SK-N-SH (cell line): ENCODE results near the gene GCLM. TPM values are rescaled to one million over a fixed set of nuclear protein-coding genes. Genes with fewer than 3 reads are reported as not detected.
"Not testable (repeated sequence)": the region's sequence is repeated elsewhere in the genome, so short reads cannot be mapped to it uniquely, and the experiment has no call there.

ENCODE experiments used
- CTCF ChIA-PET: fragments of 300-600, 350-600 bp; formaldehyde crosslinking; extraction: SDS; loops from one replicate; lab custom pipeline; 2021; lab: Yijun Ruan, JAX
- POLR2A ChIA-PET: fragments of 350-600 bp; sonication (Branson Sonifier 250); formaldehyde crosslinking; extraction: SDS; loops from one replicate; lab custom pipeline; 2020; ENCODE audit warnings: antibody characterized with exemption, inconsistent platforms; lab: Yijun Ruan, JAX
- DNase-seq: peaks from one replicate; pipeline ENCODE4 v3.0.0; 2012
- H2AFZ ChIP-seq: fragments of 200-600 bp; sonication (generic); 2 replicates; pipeline ENCODE4 v1.8.1; 2016; ENCODE audit warnings: antibody characterized with exemption, mild to moderate bottlenecking, low read depth
- H3F3A ChIP-seq: fragments of 200-600 bp; sonication (generic); replicated peaks from 2 replicates; pipeline ENCODE3; 2016; ENCODE audit warnings: antibody characterized with exemption, mild to moderate bottlenecking; ENCODE audit not compliant: insufficient read depth
- H3K27ac ChIP-seq, 2 experiments: fragments of 200-500 bp in 1 of 2; fragments of 200-600 bp in 1 of 2; sonication (Bioruptor generic) in 1 of 2; sonication (generic), shearing (Covaris generic) in 1 of 2; 2 replicates each; pipeline versions ENCODE4 v1.5.1 to v1.6.1; 2014 to 2016; ENCODE audit warnings: low read depth in 2 of 2, inconsistent platforms in 1 of 2, low read length in 1 of 2, mild to moderate bottlenecking in 1 of 2, mixed read lengths in 1 of 2
- H3K27me3 ChIP-seq: fragments of 200-600 bp; sonication (generic), shearing (Covaris generic); 2 replicates; pipeline ENCODE4 v1.6.1; 2016; ENCODE audit warnings: mixed run types; ENCODE audit not compliant: insufficient read depth
- H3K36me3 ChIP-seq, 2 experiments: fragments of 200-500 bp in 1 of 2; fragments of 200-600 bp in 1 of 2; sonication (Bioruptor generic) in 1 of 2; sonication (generic) in 1 of 2; replicated peaks in 1 of 2; 2 replicates each; pipeline versions ENCODE3 to v1.5.1; 2014 to 2016; ENCODE audit warnings: low read length in 1 of 2, mild to moderate bottlenecking in 1 of 2; ENCODE audit not compliant: insufficient read depth in 2 of 2, control insufficient read depth in 1 of 2
- H3K4me1 ChIP-seq, 2 experiments: fragments of 200-500 bp in 1 of 2; fragments of 200-600 bp in 1 of 2; sonication (Bioruptor generic) in 1 of 2; sonication (generic), shearing (Covaris generic) in 1 of 2; 2 replicates each; pipeline versions ENCODE4 v1.5.1 to v1.6.1; 2014 to 2016; ENCODE audit warnings: low read depth in 1 of 2, low read length in 1 of 2, mixed run types in 1 of 2; ENCODE audit not compliant: insufficient read depth in 2 of 2, control insufficient read depth in 1 of 2
- H3K4me2 ChIP-seq: fragments of 200-600 bp; sonication (generic), shearing (Covaris generic); 2 replicates; pipeline ENCODE4 v1.6.1; 2017; ENCODE audit warnings: mixed run types
- H3K4me3 ChIP-seq, 2 experiments: fragments of 200-500 bp in 1 of 2; fragments of 200-600 bp in 1 of 2; sonication (Bioruptor generic) in 1 of 2; sonication (generic), shearing (Covaris generic) in 1 of 2; 2 replicates each; pipeline versions ENCODE4 v1.5.1 to v1.8.1; 2014 to 2016; ENCODE audit warnings: low read depth in 2 of 2, inconsistent platforms in 1 of 2, low read length in 1 of 2, mild to moderate bottlenecking in 1 of 2, mixed read lengths in 1 of 2, moderate library complexity in 1 of 2
- H3K79me2 ChIP-seq: fragments of 200-600 bp; sonication (generic); 2 replicates; pipeline ENCODE4 v1.8.1; 2017; ENCODE audit warnings: mild to moderate bottlenecking; ENCODE audit not compliant: insufficient read depth
- H3K9ac ChIP-seq: fragments of 200-600 bp; sonication (generic); 2 replicates; pipeline ENCODE4 v1.6.1; 2017; ENCODE audit warnings: mixed run types
- H3K9me2 ChIP-seq: fragments of 200-600 bp; sonication (generic); 2 replicates; pipeline ENCODE4 v1.6.1; 2017; ENCODE audit warnings: mixed run types
- H3K9me3 ChIP-seq: fragments of 200-600 bp; sonication (generic); 2 replicates; pipeline ENCODE4 v1.6.1; 2017; ENCODE audit warnings: mixed run types, mild to moderate bottlenecking, moderate library complexity
- H4K20me1 ChIP-seq: fragments of 200-600 bp; sonication (generic); 2 replicates; pipeline ENCODE4 v1.6.1; 2017; ENCODE audit warnings: mild to moderate bottlenecking, mixed run types; ENCODE audit not compliant: insufficient read depth
- CTCF ChIP-seq: fragments of 200-600 bp; sonication (generic); IDR thresholded peaks from 2 replicates; pipeline ENCODE4 v1.6.1; 2017; ENCODE audit warnings: antibody characterized with exemption, mild to moderate bottlenecking, moderate library complexity
- IRF3 ChIP-seq: fragments of 150-350 bp; IDR thresholded peaks from 2 replicates; pipeline ENCODE4 v1.6.1; 2016; ENCODE audit warnings: mild to moderate bottlenecking, low read depth, low read length
- MXI1 ChIP-seq: IDR thresholded peaks from 2 replicates; pipeline ENCODE4 v1.6.1; 2012; ENCODE audit warnings: mild to moderate bottlenecking, low read depth, low read length, improper control_type of control experiment
- NRF1 ChIP-seq: IDR thresholded peaks from 2 replicates; pipeline ENCODE4 v1.6.1; 2012; ENCODE audit warnings: low read depth, mild to moderate bottlenecking, low read length
- RAD21 ChIP-seq: IDR thresholded peaks from 2 replicates; pipeline ENCODE4 v1.6.1; 2012; ENCODE audit warnings: mild to moderate bottlenecking, low read length
- SMC3 ChIP-seq: IDR thresholded peaks from 2 replicates; pipeline ENCODE4 v1.6.1; 2012; ENCODE audit warnings: low read depth, low read length, improper control_type of control experiment
- WGBS: methylation state at CpG from one replicate; pipeline ENCODE4 v1.1.6; 2017; ENCODE audit warnings: low lambda C conversion rate; 5-methylcytosine and 5-hydroxymethylcytosine counted together
- polyA plus RNA-seq, 3 experiments: library from polyadenylated mRNA; depleted of rRNA; stranded (reverse); fragments of >200 nt; gene quantifications; 2 replicates each; pipeline ENCODE4 v1.2.3, GENCODE V29; 2012

GCLM gene
- polyA plus RNA-seq, 1 of the 3 experiments (the other 2 are of a cell fraction): 9.4 TPM

GRCh38 chr1:93917302-93917701, 8.1 kb upstream of the GCLM start (continued):
- TF ChIP-seq IRF3 (no peak), CTCF (no peak), RAD21 (no peak)
- TF ChIP-seq, all 33 proteins: peak for 0

- H4K20me1 ChIP-seq, H3K27ac ChIP-seq, DNase-seq, H3K9me3 ChIP-seq, H3K4me2 ChIP-seq, H2AFZ ChIP-seq, H3K4me3 ChIP-seq, H3K27me3 ChIP-seq, H3K9ac ChIP-seq, POLR2A ChIA-PET, H3F3A ChIP-seq, H3K36me3 ChIP-seq, H3K9me2 ChIP-seq: not testable (repeated sequence)
- Histone ChIP-seq H3K4me1 (peaks cover 10 to 13% of the 10 kb centered on the region in 2 experiments; a peak in 3 of 4 replicates), H3K79me2 (peaks cover 30% of the 10 kb centered on the region)
- 88% methylated on average over 3 of the region's 3 CpGs for WGBS
- CTCF ChIA-PET: interaction anchor here (1.0 to 2.1 kb wide), 4 partner anchors 8 to 123 kb away, joined by 3 to 14 read pairs (median 4); no protein-coding TSS in a partner anchor
Measured at GRCh38 chr1:93910880-93911279, 1.6 kb upstream of the GCLM start.

GRCh38 chr1:93910305-93910704, 1.1 kb upstream of the GCLM start:
- H3F3A ChIP-seq: peaks cover 12% of the 10 kb centered on the region
- 96% methylated on average over 4 of the region's 4 CpGs for WGBS
- no peaks in the 10 kb centered on the region for H3K36me3 ChIP-seq
- no peak for DNase-seq
- H3K4me1 ChIP-seq: peaks cover 10 to 16% of the 10 kb centered on the region in 2 experiments; a peak in 3 of 4 replicates
- peaks cover 12% of the 10 kb centered on the region; the same call in 1 of the 2 replicates for H4K20me1 ChIP-seq
- H3K27me3 ChIP-seq: no peaks in the 10 kb centered on the region
- H3K9me3 ChIP-seq: no peaks in the 10 kb centered on the region
- peak overlapping the region in 1 of 2 experiments; percentile 57; a peak in 1 of 4 replicates for H3K27ac ChIP-seq
- POLR2A ChIA-PET: interaction anchor here (1.6 kb wide), 1 partner anchor 31 kb away, joined by 7 read pairs; no protein-coding TSS in a partner anchor
- CTCF ChIA-PET: interaction anchor here (0.6 to 2.1 kb wide), 25 partner anchors 9 to 605 kb away, joined by 3 to 14 read pairs (median 4); no protein-coding TSS in a partner anchor
- 0 out of 4 replicates have a peak overlapping the region, but pooled peaks of 1 of the 2 experiments have one; percentile 93 for H3K4me3 ChIP-seq
- peaks cover 36% of the 10 kb centered on the region for H3K79me2 ChIP-seq
- H2AFZ ChIP-seq: peak overlapping the region; percentile 100; the same call in 1 of the 2 replicates
- no peak overlapping the region for H3K9ac ChIP-seq
- no peak for TF ChIP-seq SMC3
- TF ChIP-seq MXI1: no peak
- TF ChIP-seq NRF1: no peak
- no peak overlapping the region for H3K4me2 ChIP-seq
- H3K9me2 ChIP-seq: no peaks in the 10 kb centered on the region
